SU-DHL-6 (cell line): ENCODE data around the gene RALGDS.

ENCODE experiments used
- EZH2phosphoT487 ChIP-seq: fragments of 200-600 bp; sonication (generic), shearing (Covaris generic); conservative IDR thresholded peaks from 2 replicates; pipeline ENCODE4 v1.6.1; 2018; ENCODE audit warnings: mild to moderate bottlenecking, antibody characterized with exemption, low read length, moderate library complexity, mixed read lengths
- TF ChIP-seq, protein P1 (sequence below): fragments of 200-600 bp; sonication (generic); IDR thresholded peaks from one replicate; pipeline ENCODE4 v1.5.1; 2017; ENCODE audit warnings: antibody characterized with exemption, mild to moderate bottlenecking, low read length, moderate library complexity; ENCODE audit not compliant: insufficient read depth, poor library complexity, severe bottlenecking

DNA sequence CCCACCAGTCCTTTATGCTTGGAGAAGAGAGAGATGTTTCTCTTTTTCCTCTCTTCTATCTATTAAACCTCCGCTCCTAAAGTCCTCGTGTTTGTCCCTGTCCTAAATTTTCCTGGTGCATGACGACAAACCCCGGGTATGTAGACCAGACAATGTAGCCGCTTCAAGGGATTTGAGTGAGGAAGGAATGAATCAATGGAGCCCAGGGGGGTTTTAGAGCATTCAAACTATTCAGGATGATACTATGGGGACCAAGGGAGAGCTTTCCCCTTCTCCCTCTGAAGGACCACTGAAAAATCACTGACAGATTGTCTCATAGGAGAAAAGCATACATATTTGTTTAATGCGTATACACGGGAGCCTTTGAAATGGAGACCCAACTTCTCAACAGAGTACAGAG, 40.9 kb downstream of the RALGDS start:
- no peak for TF ChIP-seq EZH2phosphoT487
- TF ChIP-seq, protein P1, sequence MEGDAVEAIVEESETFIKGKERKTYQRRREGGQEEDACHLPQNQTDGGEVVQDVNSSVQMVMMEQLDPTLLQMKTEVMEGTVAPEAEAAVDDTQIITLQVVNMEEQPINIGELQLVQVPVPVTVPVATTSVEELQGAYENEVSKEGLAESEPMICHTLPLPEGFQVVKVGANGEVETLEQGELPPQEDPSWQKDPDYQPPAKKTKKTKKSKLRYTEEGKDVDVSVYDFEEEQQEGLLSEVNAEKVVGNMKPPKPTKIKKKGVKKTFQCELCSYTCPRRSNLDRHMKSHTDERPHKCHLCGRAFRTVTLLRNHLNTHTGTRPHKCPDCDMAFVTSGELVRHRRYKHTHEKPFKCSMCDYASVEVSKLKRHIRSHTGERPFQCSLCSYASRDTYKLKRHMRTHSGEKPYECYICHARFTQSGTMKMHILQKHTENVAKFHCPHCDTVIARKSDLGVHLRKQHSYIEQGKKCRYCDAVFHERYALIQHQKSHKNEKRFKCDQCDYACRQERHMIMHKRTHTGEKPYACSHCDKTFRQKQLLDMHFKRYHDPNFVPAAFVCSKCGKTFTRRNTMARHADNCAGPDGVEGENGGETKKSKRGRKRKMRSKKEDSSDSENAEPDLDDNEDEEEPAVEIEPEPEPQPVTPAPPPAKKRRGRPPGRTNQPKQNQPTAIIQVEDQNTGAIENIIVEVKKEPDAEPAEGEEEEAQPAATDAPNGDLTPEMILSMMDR = no peak
